GM18511 (cell line): Measurements from ENCODE around the gene SYNDIG1.

Experiments used
- ATAC-seq: cut with Tn5 transposase; IDR thresholded peaks from one replicate; pipeline ENCODE4 v1.9.1; 2021; ENCODE audit warnings: mild to moderate bottlenecking, moderate library complexity; ENCODE audit not compliant: unreplicated experiment

The SYNDIG1 gene

DNA sequence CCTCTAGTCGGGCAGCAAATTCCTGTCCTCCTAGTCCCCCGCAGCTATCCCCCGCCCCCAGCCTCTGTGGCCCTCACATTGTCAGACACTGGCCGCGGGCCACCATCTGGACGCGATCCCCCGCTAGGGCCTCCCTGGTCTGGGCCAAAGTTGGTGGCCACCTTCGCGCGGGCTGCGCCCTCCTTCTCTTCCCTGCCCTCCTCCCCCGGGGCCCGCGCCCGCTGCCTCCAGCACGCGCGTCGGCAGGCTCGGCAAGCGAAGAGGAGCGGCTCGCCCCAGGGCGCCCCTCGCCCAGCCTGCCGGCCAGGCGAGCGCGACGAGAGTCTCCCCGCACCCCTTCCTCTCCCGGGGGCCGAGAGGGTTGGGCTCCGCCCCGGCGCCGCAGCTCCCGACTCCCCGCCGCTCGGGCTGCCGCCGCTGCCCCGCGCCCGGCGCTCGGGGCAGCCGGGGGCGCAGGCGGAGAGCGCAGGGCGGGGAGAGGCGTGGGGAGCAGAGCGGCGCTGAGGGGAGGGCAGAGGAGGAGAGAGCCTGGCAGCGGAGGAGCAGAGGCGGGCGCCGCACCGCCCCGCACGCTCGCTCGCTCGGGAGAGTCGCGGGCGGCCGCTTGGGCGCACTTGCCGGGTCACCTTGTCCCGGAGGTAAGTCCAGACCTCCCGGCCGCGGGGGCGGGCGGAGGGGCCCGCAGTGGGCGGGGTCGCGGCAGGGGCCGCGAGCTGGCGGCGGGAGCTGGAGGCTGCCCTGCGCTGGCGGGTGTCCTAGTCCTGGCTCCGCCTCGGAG, at the start of gene SYNDIG1:
TSS of gene SYNDIG1 (plus strand) at position 514 of the 778 bp plus-strand sequence. CDS start 73,469 bp downstream, outside the sequence.
- no peak for ATAC-seq

GRCh38 chr20:24419786-24420185, 49.6 kb upstream of the SYNDIG1 start:
- no peak for ATAC-seq

DNA sequence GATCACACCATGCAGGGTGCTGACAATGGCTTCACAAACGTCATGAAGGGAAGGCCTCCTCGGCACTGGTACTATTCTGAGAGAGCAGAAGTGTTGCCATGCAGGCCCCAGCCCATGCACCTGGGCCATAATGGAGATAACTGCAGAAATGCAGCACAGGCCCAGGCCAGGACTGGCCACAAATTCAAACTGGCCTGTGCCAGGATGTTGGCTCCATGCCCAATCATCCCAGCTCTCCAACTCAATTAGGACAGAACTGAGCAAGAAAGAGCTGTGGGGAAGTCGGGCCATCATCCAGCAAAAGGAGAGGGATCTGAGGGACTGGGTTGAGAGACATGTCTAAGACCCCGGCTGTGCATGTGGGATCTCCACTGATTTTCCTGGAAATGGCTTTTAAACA, 48.9 kb upstream of the SYNDIG1 start:
- no peak for ATAC-seq

- no peak for ATAC-seq
These were observed 48.4 kb upstream of the SYNDIG1 start for GRCh38 chr20:24421071-24421470.

DNA sequence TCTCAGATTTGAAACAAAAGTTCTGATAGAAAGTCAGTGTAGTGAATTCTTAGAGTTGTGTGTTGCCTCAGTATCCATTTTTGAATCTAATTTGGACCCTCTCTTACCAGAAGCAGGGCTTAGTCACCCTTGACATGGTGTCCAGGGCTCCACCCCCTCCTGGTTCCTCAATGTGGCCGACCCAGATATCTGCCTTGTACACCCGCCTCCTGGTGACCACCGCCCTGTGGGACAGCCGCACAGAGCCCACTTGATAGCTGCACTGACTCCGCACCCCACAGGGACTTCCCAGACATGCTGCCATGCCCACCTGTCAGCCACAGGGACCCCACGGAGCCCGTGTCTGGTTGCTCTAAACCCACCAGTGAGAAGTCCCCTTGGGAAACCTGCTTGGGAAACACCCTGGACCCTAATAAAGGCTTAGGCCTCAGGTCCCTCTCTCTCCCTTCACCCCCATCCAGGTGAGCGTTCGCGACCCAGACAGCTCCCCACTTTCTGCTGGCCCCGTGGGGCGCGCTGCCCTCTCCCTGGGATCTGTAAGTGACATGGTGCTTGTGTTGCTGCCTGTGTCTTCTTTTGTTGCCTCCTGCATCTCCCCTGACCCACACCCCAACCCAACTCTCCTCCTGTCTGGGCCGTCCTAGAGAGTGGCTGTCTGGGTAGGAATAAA, 47.2 kb upstream of the SYNDIG1 start:
- ATAC-seq, result no peak

- ATAC-seq, result no peak
These were observed 45.8 kb upstream of the SYNDIG1 start for GRCh38 chr20:24423390-24424313.

GRCh38 chr20:24425523-24426135, 43.8 kb upstream of the SYNDIG1 start:
- no peak for ATAC-seq

- ATAC-seq, result no peak
These were observed 38.0 kb upstream of the SYNDIG1 start for GRCh38 chr20:24431279-24432045.

GRCh38 chr20:24432046-24432442, 37.4 kb upstream of the SYNDIG1 start:
- no peak for ATAC-seq

DNA sequence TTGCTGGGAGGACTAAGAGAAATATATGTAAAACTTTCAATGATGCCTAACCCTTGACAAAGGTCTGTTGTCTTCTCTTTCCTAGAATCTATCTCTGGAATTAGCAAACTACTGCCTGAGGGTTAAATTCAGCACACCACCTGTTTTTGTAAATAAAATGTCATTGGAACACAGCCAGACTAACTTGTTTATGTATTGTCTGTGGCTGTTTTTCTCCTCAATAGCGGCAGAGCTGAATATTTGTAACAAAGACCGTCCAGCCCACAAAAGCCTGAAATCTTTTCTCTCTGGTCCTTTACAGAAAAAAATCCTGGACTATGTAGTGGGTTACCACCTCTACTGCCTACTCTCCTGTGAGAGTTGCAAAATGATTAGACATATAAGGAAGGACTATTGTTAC, 33.3 kb upstream of the SYNDIG1 start:
- ATAC-seq, result no peak

- no peak for ATAC-seq
These were observed 32.0 kb upstream of the SYNDIG1 start for GRCh38 chr20:24437196-24438082.

GRCh38 chr20:24438331-24438730, 31.1 kb upstream of the SYNDIG1 start:
- no peak for ATAC-seq

DNA sequence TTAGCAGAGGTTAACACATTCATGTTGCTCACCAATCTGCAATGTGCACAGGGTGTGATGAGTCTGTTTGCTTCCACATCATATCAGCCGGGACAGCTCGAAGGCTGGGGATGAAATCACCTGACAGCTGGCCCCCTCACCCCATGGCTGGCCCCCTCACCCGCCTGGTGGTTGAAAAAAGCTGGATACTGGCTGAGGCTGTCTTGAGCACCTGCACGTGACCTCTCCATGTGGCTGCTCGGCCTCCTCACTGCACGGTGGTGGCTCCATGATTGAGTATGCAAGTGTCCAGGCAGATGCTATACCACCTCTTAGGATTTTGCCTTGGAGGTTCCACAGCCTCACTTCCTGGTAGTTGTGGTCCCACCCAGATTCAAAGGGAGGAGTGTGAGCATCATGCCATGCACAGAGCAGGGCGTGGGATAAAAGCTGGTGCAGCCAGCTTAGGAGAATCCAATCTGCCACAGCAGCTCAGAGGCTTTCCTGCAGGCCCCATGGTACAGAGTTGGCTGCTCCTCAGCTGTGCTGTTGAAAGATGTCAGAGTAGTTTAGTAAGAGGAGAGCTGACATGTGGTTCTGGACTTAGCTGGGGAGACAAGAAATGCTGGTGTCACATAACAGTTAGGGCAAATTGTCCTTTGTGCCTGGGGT, 29.6 kb upstream of the SYNDIG1 start:
- no peak for ATAC-seq

DNA sequence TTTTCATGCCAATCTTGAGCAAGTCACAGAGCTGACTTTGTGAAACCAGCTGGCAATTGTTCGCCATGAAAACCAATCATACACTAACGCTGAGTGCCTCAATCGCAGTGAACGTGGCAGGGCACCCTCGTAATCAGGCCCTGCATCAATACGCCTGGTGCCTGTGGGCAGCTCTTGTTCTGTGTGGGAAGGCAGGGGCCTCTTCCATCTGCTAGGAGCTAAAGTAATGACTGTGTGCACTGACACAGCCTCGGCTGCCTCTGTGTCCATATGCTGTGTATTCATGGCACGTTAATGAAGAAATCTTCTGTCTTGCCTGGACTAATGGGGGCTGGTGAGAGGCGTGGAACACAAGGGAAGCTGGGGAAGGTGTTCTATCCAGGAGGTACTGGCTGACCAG, 27.8 kb upstream of the SYNDIG1 start:
- ATAC-seq, result no peak

DNA sequence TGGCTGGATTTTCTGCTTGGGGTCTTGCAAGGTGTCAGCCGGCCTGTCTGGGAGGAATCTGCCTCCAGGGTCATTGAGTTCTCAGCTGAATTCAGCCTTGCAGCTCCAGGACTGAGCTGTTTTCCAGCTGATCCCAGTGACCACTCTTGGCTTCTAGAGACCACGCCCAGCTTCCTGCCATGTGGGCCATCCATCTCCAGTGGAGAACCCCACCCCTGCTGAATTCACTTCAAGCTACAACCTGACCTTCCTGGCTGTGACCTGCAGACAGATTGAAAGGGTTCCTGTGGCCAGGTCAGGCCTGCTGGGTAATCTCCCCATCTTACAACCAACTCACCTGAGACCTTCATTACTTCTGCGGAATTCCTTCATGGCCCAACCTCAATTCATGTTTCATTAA, 26.5 kb upstream of the SYNDIG1 start:
- no peak for ATAC-seq

- no peak for ATAC-seq
These were observed 26.0 kb upstream of the SYNDIG1 start for GRCh38 chr20:24443436-24443835.

- ATAC-seq, result no peak
These were observed 24.8 kb upstream of the SYNDIG1 start for GRCh38 chr20:24444526-24445190.

- no peak for ATAC-seq
These were observed 23.8 kb upstream of the SYNDIG1 start for GRCh38 chr20:24445510-24446170.
